ENCODE measurements around the gene UBR4.

- TF ChIP-seq CTCF (conservative IDR thresholded peaks at IDR 0.05; ENCODE audit: low read length) (no peak), EZH2phosphoT487 (IDR thresholded peaks at IDR 0.05; ENCODE audit: borderline replicate concordance, low read depth, low read length) (no peak)
Observed at GRCh38 chr1:19164274-19165015, 45.6 kb downstream of the UBR4 start.

Measured in OCI-LY7 (cell line).